ENCODE results near the gene DNAJB8.

DNAJB8 gene

DNA sequence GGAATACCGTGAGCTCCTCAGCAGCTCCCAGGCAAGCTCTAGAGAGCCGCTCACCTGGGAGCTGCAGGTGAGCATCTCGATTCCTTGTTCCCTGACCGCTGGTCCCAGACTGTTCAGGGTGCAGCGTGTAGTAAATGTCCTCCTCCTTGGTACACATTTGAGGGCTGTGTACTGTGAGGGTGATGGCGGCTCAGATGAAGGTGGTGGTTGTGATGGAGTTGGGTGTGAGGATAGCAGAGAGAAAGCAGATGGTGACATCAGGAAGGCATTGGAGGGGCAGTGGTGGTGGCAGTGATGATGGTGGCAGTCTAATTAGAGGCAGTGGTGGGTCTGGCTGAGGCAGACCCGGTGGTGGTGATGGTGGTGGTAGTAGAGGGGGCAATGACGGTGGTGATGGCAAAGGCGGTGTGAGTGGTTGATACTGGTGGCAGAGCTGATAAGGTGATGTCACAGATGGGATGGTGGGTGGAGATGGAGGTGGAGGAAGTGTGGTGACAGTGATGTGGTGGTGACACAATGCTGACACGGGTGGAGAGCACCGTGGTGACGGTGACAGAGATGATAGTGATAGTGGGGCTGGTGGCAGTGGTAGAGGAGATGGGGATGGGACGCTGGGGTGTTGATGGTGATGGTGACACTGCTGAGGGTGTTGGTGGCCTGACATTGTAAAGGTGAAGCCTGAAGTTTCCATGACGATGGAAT lies at the start of gene DNAJB8:
DNAJB8 (minus strand) TSS at position 51 of the 702 bp plus-strand sequence. CDS start 3,645 bp downstream, outside the sequence.
- no peak for DNase-seq (ENCODE audit: low read depth in 2 of 3, low spot score in 1 of 3)

GRCh38 chr3:128515967-128516366 lies 49.3 kb upstream of the DNAJB8 start:
- DNase-seq (ENCODE audit: low read depth in 2 of 3, low spot score in 1 of 3), result no peak

- DNase-seq (ENCODE audit: low read depth in 2 of 3, low spot score in 1 of 3), result no peak
Measured at GRCh38 chr3:128508852-128509251, 42.2 kb upstream of the DNAJB8 start.

DNA sequence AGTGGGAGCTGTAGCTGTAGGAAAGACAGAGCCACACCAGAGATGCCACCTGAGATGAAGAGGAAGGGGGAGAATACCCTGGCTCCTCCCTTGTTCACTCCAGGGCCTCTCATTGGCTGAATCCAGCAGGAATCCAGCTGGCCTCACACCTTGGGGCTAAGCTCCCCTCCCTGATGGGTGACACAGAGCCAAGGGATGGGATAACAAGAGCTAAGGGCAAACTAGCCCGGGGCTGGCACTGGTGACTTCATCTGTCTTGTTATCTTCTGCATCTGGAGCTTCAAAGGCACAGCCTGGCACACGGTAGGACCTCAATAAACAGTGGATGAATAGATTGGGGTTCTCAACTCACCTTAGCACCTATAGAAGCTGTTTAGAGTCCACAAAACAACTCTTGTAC lies 40.1 kb upstream of the DNAJB8 start:
- no peak for DNase-seq (ENCODE audit: low read depth in 2 of 3, low spot score in 1 of 3)

- no peak for DNase-seq (ENCODE audit: low read depth in 2 of 3, low spot score in 1 of 3)
Measured at GRCh38 chr3:128505771-128506170, 39.1 kb upstream of the DNAJB8 start.

DNA sequence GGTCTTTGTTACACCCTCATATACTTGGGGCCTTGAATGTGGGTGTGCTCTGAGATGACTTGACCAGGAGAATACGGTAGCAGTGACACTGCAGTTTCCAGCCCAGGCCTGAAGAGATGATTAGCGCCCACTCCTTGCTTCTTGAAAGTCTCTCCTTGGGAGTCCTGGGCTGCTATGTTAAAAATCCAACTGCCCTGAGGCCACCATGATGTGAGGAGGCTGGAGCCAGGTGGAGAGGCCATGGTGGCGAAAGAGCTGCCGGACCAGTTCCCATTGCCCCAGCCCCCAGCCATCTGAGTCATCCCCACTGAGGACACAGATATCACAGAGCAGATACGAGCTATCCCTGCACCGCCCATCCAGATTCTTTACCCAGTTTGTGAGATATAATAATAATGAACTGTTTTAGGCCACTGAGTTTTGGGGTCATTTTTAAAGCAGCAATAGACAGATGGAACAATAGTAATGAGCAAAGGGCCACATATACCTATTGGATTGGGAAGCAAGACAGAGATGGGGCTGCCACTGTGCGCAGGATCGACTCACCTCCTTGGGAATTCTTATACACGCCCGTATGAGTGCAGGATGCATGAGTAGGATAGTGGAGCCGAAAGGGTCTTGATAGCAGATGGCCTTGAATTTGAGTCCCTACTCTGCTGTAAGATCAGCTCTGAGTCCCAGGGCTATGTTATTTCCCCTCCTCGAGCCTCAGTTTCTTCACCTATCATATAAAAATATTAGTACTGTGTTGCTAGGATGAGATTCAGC lies 38.5 kb upstream of the DNAJB8 start:
- DNase-seq (ENCODE audit: low read depth in 2 of 3, low spot score in 1 of 3), result no peak

DNA sequence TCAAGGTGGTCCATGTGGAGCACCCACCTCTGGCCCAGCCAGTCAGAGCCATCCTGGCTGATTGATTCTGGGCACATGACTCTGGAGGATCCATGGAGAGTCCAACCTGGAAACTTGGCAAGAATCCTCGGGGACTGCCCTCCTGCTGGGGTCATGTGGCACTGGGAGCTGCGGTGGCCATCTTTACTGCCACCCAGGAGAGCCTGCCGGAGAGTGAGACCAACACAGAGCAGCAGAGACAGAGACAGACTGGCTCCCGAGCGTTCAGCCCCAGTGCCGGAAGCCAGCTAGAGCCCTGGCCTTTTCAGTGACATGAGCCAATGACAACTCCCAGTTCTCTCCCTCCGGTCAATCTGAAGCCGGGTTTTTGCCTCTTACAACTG lies 37.8 kb upstream of the DNAJB8 start:
- DNase-seq (ENCODE audit: low read depth in 2 of 3, low spot score in 1 of 3), result no peak

DNA sequence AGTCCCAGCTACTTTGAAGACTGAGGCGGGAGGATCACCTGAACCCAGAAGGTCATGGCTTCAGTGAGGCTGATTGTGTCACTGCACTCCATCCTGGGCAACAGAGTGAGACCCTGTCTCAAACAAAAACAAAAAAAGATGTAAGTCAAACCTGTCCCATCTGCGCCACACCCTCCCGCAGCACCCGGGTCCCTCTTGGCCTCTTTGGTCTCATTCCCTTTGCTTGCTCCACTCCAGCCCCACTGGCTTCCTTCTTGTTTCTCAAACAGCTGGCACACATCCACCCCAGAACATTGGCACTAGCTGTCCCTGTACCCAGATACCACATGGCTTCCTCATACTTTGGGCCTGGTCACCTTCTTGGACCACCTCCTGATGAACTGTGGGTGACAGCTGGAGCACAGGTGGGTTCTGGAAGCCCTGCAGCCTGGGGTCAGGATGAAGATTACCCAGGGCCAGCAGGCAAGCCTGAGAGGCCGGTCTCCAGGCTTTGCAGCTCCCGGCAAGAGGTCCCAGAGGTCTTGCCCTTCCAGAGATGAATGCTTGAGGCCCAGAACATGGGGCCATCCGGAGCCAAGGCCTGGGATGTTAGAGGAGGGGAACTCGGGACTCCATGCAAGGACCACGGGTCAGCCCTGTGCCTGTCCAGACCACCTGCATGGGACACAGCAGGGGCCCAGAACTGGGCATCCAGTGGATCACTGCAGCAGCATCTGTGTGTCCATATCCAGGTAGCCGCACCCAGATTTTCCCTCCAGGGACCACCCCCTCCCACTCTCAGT lies 37.3 kb upstream of the DNAJB8 start:
- no peak for DNase-seq (ENCODE audit: low read depth in 2 of 3, low spot score in 1 of 3)

- no peak for DNase-seq (ENCODE audit: low read depth in 2 of 3, low spot score in 1 of 3)
Measured at GRCh38 chr3:128503164-128503651, 36.5 kb upstream of the DNAJB8 start.

- DNase-seq (ENCODE audit: low read depth in 2 of 3, low spot score in 1 of 3), result no peak
Measured at GRCh38 chr3:128502712-128503111, 36.0 kb upstream of the DNAJB8 start.

- DNase-seq (ENCODE audit: low read depth in 2 of 3, low spot score in 1 of 3), result no peak
Measured at GRCh38 chr3:128501431-128501830, 34.7 kb upstream of the DNAJB8 start.

DNA sequence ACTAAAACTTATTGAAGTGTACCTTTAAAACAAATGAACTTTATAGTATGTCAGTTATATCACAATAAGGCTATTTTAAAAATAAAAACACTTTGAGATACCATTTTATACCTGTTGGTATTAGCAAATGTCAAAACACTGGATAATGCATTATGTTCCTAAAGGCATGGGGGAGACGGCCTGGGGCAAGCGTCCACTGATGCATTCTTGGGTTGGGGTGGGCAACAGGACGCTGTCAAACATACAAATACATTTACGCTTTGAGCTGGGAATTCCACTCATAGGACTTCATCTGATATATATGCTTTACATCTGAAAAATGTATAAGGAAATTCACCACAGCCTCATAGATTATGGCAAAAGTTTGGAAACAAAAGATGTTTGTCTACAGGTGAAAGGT lies 33.9 kb upstream of the DNAJB8 start:
- no peak for DNase-seq (ENCODE audit: low read depth in 2 of 3, low spot score in 1 of 3)

GRCh38 chr3:128499724-128500275 lies 33.1 kb upstream of the DNAJB8 start:
- no peak for DNase-seq (ENCODE audit: low read depth in 2 of 3, low spot score in 1 of 3)

- no peak for DNase-seq (ENCODE audit: low read depth in 2 of 3, low spot score in 1 of 3)
Measured at GRCh38 chr3:128498901-128499530, 32.3 kb upstream of the DNAJB8 start.

GRCh38 chr3:128498127-128498626 lies 31.5 kb upstream of the DNAJB8 start:
- DNase-seq (ENCODE audit: low read depth in 2 of 3, low spot score in 1 of 3), result no peak

- DNase-seq (ENCODE audit: low read depth in 2 of 3, low spot score in 1 of 3), result peak; percentile 42 to 57 (median 56)
Measured at GRCh38 chr3:128497305-128498126, 30.8 kb upstream of the DNAJB8 start.

DNA sequence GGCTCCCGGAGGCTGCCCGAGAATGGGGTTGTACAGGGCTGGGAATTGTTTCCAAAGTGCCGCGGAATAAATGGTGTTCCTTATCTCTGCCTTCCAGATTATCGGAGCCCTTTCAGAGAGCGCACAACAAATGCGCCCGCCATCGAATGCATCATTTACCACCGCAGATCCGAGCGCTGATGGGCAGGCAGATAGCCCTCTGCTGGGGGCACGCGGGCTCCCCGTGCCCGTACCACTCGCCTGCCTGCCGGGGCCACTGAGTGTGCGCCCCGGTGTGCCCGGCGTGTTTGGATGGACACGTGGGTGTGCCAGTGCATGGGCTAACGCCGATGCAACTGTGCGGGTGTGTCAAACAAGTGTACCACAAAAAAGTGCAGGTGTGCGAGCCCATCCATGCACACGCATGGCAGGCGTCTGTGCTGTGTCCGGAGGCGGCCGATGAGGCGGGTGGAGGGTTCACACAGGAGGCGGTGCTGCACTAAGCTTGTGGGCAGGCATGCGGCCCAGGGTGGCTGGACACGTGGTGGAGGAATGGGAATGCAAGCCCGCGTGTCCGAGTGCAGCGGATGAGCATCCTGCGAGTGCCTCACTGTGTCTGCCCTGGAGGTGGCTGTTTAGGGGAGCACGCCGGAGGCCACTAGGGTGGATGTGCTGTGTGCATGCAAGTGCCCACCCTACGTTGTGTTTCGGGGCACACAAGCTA lies 30.1 kb upstream of the DNAJB8 start:
- no peak for DNase-seq (ENCODE audit: low read depth in 2 of 3, low spot score in 1 of 3)

DNA sequence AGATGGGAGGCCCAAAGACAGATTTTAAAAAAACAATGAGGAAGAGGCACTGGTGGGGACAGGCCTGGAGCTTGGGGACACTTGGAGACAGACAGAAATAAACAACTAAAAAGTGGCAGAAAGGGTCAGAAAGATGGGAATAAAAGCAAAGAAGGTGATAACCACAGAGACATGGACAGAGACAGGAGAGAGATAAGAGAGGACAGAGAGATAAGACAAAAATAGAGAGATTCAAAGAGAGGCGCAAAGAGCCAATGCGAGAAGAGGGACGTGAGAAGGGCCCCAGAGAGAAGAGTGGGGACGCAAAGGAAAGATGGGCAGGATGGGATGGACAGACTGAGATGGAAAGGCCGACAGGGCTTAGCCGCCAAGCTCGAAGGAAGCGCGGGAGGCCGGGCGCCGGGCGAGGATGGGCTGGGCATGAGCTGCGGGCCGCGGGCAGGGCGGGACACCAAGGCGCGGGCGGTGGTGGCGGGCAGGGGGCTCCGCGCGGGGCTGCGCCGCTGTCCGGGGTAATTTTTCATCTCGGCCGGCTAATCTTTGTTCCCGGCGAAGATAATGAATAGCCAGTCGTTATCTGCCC lies 29.4 kb upstream of the DNAJB8 start:
- DNase-seq (ENCODE audit: low read depth in 2 of 3, low spot score in 1 of 3), result no peak

- DNase-seq (ENCODE audit: low read depth in 2 of 3, low spot score in 1 of 3), result no peak
Measured at GRCh38 chr3:128495435-128495970, 28.8 kb upstream of the DNAJB8 start.
